Skin of body (tissue), 2 donors: Measurements from ENCODE around the gene CDYL. TPM values are rescaled to one million over a fixed set of nuclear protein-coding genes. Genes with fewer than 3 reads are reported as not detected.

Experiments used
- DNase-seq: peaks from one replicate; lab custom pipeline; 2025; lab: John Stamatoyannopoulos, UW
- total RNA-seq: library from RNA; depleted of rRNA; stranded (reverse); fragments of >200 nt; gene quantifications from one replicate; pipeline ENCODE4 v1.2.3, GENCODE V29; 2014

CDYL gene
- total RNA-seq, 1 donor from 2014 or later = 24.8 TPM

GRCh38 chr6:4883298-4883697, 107.1 kb downstream of the CDYL start:
- no peak for DNase-seq

- no peak for DNase-seq
Observed at GRCh38 chr6:4884646-4885340, 108.6 kb downstream of the CDYL start.

GRCh38 chr6:4885341-4885933, 109.2 kb downstream of the CDYL start:
- DNase-seq = no peak

DNA sequence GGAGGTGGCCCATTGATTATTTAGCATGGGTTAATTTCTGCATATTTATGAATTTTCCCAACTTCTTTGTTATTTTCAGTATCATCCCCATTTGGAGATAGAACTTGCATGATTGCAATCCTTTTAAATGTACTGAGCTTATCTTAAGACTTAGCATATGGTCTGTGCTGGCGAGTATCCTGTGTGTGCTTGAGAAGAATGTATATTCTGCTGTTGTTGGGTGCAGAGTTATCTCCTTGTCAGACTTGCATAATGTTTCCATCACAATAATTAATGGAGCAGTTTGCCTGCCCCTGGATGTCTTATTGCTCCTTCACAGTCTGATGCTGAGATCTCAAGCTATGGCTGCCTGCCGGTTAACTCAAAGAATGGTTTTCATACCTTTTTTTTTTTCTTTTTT, 112.6 kb downstream of the CDYL start:
- no peak for DNase-seq

- DNase-seq = no peak
Observed at GRCh38 chr6:4889701-4890100, 113.5 kb downstream of the CDYL start.

DNA sequence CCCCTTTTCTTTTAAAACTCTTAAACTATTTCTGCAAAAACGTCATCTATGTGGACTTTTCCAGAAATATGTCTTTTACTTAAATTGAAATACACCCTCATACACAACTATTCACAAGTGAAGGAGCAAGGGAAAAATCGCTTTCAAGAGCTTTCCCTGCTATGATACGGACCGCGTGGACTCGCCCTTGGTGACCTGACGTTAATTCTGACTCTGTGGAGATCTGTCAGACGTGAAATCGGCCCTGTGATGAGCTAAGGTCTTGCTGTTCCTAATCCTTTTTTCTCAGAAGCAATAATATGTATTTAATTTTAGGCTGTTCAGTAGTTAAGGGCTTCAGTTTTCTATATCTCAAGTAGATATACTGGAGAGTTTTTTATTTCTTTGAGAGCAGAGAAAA, 114.0 kb downstream of the CDYL start:
- no peak for DNase-seq

- DNase-seq = no peak
Observed at GRCh38 chr6:4890627-4891026, 114.4 kb downstream of the CDYL start.

DNA sequence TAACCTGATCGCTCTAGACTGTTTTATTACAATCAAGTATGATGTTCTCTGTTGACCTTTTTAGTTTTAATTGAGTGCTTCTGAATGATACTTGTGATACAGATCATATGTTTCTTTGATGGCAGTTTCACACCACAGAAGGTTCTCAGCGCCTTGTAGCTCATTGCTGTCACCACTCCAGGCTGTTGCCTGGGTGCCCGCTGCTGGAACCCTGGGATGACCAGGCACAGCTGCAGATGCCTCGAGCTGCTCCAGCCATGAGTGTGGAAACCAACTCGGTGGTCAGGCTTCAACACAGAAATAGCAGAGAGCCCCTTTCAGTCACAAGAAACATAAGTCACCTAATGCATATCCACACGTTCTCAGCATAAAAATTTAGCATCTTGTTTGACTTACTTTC, 114.9 kb downstream of the CDYL start:
- DNase-seq = no peak

DNA sequence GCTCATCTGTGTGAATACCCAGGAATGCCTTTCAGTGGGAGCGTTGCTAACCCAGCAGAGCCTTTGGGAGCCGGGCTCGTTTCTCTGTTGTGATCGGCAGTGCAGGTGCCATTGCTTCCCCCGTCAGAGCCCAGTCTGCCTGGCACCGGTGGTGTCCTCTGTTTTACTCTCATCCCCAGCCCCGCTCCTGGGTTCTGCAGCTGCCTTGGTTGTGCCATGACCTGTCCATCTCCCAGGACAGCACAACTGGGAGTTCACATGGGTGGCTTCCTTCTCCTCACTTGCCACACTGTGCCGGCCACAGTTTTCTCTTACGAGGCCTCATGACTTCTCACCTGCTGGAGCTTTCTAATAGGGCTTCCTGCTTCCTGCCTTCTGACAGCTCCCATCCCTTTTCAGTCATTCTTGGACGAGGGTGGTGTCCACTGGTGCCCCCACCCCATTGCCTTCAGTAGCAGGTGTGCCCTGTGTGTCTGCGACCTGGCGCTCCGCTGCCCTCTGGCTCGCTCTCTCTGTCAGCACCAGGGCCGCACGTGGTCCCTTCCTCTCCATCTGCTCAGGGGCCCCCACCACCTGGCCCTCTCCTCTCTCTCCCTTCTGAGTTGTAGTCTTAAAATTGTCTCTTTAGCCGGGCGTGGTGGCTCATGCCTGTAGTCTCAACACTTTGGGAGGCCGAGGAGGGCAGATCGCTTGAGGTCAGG, 116.7 kb downstream of the CDYL start:
- DNase-seq = no peak

DNA sequence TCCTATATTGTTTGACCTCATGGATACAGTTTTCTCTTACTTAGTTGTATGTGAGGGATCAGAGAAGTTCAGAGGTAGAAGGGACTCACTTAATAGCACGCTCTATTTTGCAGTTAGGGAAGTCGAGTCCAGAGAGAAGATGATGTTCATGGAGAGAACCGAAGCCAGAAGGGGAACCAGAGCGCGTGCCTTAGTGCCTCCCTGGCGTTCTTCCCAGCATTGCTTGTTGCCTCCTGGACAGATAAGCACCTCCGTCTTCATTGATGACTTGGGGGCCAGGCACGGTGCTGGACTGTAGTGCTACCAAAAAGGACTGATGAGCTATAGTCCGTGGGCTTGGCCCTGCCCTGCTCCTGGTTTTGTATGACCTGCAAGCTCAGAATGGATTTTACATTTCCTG, 117.8 kb downstream of the CDYL start:
- no peak for DNase-seq

GRCh38 chr6:4895971-4896370, 119.8 kb downstream of the CDYL start:
- DNase-seq = no peak

- DNase-seq = no peak
Observed at GRCh38 chr6:4896401-4896800, 120.2 kb downstream of the CDYL start.

DNA sequence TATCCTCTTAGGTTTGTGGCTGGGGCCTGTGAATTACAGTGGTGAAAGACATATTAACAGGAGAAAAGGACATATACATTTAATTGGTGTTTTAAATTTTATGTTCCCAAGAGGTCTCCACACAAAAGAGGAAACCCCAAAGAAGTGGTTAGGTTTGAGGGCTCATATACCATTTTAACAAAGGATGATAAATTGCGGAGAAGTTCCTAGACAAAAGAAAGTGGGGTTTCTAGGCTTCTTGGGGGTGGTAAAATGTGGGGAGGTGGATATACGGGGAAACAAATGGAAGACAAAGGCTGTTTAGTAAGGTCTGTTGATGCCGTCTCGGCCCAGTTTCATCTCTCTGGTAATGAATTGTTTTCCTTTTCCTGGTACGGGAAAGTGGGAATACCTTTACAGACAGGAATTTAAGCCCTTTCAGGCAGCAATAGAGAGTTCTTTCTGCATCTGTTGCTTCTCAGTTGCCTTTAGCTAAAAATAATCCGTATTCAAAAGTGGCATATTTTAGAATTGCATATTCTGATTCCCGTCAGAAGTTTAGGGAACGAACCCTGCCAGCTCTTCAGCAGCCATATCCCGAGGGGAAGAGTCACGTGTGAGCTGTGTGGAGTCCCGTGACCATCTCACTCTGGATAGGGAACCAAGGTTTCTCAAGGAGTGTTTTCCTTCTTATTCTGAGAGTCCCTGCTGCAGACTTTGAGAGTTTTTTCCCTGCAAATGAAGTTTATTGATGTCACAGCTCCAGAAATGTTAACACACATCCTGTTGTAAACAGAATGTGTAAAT, 123.2 kb downstream of the CDYL start:
- no peak for DNase-seq

DNA sequence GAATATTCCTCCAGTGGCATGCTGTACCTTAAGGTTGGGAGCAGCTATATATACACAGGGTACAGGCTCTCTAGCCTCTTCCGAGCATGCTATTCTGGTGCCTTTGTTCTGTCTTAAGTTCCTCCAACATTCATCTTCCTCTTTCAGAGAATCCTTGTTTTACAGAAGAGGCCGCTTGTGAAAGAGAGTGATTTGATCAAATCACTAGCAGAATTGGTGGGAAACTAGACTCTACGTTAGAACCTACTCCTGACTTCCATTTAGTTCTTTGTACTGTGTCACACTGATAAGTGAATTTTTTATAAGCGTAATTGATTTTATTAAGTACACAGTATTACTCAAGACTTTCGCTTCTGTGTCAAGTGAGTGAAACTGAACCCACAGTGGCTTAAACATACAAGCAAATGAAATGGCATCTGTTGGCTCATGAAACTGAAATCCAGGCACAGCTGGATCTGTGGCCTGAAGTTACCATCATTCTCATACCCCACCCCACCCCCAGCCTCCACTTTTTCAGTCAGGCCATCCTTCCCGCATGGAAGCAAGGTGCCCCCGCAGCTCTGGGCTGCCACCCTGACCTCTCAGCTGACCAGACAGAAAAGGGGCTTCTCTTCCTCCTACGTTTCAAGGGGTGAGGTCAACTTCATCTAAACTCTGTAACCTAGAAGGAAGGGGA, 125.3 kb downstream of the CDYL start:
- no peak for DNase-seq

DNA sequence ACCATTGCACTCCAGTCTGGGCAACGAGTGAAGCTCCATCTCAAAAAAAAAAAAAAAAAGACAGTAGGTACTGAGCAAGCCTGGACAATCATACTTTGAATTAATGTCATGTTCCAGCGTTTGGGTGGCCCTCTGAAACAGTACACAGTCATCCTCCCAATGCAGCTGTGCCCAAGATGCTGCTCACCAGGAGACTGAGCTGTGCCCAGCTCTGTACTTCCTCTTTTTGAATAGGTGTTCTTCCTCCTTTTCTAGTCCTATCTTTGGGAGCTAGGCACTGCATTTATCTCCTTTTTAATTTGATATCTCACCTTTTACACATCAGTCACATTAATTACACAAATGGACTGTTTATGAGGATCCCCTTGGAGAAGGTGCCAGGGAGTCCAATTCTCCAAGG, 126.2 kb downstream of the CDYL start:
- no peak for DNase-seq

DNA sequence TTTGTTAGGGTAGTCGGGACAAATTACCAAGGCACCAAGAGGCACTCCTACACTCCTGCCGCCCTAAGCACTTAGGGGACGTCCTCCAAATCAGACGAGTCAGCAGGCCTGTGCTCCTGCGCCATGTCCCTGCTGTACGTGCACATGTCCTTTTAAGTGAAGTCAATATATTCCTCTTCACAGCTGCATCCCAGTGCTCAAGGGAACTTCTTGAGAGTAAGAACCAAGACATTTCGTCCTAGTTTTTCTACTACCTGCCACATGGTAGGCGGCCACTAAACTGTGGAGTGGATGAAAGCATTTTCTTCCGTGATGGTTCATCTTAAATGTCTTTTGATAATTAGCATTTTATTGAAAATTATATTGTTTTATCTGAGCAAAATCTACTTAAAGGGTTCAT, 126.9 kb downstream of the CDYL start:
- no peak for DNase-seq

GRCh38 chr6:4903751-4904370, 127.7 kb downstream of the CDYL start:
- DNase-seq = no peak

DNA sequence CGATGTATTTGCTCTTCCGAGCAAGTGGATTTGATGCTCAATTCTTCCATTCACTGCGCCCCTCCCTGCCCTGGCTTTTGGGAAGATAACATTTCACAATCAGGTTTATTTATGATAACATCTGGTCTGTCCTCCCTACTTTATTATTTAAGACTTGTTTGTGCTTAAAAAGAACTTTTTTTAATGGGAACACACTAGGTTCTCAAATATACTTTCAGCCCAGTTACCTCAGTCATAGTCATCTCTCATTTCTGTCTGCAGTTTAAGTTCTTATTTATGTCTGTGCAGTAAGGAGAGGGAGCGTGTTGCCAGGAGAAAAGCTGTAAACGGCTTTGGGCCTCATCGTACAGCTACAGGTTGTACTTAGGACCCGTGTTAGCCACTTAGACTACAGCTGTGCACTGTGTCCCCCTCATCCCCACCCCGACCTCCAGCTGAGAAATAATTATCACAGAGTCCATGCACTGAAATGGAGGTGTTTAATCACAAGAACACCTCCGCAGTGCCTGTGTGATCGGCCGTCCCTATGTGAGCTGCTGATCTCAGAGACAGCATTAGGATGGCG, 128.3 kb downstream of the CDYL start:
- no peak for DNase-seq

- DNase-seq = no peak
Observed at GRCh38 chr6:4905826-4906225, 129.6 kb downstream of the CDYL start.
